HG03520 (cell line): ENCODE measurements around the gene SH2D3A.
"Not testable (repeated sequence)": the region's sequence is repeated elsewhere in the genome, so short reads cannot be mapped to it uniquely, and the experiment has no call there.

Source experiments
- ATAC-seq: cut with Tn5 transposase; IDR thresholded peaks from one replicate; pipeline ENCODE4 v1.9.1; 2021; ENCODE audit warnings: mild to moderate bottlenecking, moderate library complexity; ENCODE audit not compliant: unreplicated experiment

SH2D3A gene

DNA sequence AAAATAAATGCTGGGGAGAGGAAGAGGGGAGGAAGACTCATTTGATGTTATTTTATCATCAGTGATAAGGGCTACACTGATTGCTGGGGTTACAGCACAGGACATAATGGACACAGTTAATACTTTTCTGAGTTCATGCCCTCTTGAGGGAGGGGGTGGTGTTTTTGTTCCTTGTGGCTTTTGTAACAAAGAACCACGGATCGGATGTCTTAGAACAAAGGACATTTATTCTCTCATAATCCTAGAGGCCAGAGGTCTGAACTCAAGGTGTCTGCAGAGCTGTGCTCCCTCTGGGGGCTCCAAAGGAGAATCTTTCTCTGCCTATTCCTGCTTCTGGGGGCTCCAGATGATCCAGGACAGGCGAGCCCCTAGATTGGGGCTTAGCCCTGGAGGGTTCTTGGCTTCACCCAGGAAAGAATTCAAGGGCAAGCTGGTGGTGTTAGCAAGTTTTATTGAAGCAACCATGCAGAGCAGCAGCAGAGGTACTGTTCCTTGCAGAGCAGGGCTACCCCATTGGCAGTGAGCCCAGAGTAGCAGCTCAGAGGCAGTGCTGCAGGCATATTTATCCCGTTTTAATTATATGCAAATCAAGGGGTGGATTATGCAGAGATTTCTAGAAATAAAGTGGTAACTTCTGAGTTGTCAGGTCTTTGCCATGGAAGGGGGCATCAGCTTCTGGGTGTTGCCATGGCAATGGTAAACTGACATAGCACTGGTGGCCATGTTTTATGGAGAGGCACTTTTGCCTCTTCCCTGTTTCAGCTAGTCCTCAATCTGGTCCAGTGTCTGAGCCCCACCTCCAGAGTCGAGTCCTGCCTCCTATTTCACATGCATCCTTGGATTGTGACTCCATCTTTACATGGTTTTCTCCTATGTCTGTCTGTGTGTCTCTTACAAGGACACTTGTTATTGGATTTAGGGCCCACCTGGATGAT, 23.2 kb upstream of the SH2D3A start:
- no peak for ATAC-seq

DNA sequence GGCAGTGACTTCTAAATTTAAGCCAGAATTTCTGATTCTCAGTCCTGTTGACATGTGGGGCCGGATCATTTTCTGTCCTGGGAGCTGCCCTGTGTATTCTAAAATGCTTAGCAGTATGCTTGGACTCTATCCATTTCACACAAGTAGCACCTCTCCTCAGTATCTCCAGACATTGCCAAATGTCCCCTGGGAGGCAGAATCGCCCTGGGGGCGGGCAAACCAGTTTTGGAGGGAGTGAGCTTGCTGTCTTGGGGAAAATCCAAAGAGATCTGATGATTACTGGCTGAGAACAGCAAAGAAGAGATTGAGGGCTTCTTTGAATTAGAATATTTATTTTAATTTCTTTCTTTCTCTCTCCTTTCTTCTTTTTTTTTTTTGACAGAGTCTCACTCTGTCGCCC, 21.7 kb upstream of the SH2D3A start:
- no peak for ATAC-seq

DNA sequence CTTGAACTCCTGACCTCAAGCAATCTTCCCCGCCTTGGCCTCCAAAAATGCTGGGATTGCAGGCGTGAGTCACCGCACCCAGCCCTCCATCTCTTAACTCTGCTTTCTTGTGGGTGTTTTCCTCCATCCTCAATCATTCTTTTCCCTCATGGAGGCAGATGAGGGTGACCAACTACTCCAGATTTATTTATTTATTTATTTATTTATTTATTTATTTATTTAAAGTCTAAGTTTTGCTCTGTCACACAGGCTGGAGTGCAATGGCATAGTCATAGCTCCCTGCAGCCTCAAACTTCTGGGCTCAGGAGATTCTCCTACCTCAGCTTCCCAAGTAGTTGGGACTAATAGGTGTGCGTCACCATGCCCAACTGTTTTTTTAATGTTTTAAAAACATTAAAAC, 20.2 kb upstream of the SH2D3A start:
- no peak for ATAC-seq

DNA sequence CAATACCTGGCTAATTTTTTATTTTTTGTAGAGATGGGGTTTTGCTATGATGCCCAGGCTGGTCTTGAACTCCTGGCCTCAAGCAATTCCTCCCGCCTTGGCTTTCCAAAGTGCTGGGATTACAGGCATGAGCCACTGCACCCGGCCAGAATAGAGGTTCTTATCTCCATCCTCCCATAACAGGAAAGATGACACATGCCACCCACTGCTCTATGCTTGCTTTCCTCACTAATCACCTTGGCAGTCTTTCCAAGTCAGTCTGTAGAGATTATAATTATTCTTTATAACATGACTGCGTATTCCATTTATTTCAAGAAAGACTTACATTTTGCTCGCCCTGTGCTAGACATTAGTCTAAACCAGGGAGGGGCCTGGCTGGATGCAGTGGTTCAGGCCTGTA, 12.0 kb upstream of the SH2D3A start:
- no peak for ATAC-seq

DNA sequence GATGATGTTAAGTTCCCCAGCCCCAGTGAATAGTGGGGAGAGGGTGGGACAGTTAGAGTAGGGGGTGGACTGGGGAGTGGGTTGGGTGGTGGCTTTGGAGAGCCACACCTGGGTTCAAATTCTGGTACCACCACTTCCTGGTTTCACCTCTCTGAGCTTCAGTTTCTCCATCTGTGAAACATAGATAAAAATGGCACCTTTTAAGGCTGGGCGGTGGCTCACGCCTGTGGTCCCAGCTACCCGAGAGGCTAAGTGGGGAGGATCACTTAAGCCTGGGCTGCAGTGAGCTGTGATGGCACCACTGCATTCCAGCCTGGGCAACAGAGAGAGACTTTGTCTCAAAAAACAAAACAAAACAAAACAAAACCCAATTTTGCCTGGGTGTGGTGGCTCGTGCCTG, 11.2 kb upstream of the SH2D3A start:
- ATAC-seq, result no peak

DNA sequence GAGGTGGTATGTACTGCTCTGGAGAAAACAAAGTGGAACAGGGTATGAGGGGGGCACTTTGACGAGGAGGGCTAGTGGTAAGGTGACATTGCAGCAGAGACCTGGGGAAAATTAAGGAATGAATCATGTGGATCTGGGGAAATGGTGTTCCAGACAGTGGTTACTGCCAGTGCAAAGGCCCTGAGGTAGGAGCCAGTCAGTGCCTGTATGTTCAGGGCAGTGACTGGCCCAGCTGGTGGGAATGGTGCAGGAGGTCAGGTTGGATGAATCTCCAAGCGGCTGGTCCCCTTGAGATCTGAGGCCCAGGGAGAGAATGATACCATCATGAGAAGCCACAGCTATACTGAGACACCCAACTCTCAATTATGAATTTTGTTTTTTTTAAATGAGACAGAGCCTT, 10.2 kb upstream of the SH2D3A start:
- no peak for ATAC-seq

DNA sequence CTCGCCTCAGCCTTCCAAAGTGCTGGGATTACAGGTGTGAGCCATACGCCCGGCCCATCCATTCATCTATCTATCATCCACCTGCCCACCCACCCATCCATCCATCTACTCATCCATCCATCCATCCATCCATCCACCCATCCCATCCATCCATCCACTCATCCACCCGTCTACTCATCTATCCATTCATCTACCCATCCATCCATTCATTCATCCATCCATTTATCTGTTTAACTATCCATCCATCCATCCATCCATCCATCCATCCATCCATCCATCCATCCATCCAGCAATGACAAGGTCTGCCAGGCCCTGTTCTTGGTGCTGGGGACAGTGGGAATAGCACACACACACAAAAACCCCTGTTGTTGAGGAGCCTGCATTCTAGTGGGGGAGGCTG, 9.8 kb upstream of the SH2D3A start:
- ATAC-seq, result no peak

DNA sequence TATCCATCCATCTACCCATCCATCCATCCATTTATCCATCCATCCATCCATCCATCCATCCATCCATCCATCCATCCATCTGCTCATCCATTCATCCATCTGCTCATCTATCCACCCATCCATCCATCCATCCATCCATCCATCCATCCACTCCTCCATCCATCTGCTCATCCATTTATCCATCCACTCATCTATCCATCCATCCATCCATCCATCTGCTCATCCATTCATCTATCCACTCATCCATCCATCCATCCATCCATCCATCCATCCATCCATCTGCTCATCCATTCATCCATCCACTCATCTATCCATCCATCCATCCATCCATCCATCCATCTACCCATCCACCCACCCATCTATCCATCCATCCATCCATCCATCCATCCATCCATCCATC, 8.8 kb upstream of the SH2D3A start:
- not testable (repeated sequence) for ATAC-seq

DNA sequence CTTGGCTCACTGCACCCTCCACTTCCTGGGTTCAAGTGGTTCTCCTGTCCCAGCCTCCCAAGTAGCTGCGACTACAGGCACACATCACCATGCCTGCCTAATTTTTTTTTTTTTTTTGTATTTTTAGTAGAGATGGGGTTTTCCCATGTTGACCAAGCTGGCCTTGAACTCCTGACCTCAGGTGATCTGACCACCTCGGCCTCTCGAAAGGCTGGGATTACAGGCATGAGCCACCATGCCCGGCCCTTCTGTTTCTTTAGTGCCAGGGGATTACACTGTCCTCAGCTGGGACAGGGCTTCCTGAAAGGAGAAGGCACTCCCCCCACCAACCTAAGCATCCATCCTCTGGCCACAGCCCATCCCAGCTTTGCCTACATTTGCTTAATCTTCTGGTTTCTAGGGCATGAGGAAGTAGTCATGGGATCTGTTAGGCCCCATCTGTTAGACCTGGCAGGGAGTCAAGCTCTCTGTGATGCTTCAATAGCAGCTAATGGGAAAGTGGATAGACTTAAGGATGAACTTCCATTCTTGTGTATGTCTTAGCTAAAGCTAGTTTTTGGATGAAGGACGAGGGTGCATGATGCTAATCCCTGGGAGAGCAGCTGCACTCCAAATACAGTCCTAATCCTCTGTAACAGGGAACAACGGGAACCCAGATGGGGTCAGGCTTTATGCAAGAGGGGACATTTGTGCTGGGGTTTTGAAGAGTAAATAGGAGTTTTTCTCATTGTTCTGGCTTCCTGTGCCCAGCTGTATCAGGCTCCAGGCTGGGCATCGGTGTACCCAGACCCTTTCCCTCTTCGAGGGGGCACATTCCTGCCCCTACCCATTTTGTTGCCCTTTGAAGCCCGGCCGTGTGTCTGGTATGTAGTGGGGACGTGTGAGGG, 7.8 kb upstream of the SH2D3A start:
- ATAC-seq, result no peak

DNA sequence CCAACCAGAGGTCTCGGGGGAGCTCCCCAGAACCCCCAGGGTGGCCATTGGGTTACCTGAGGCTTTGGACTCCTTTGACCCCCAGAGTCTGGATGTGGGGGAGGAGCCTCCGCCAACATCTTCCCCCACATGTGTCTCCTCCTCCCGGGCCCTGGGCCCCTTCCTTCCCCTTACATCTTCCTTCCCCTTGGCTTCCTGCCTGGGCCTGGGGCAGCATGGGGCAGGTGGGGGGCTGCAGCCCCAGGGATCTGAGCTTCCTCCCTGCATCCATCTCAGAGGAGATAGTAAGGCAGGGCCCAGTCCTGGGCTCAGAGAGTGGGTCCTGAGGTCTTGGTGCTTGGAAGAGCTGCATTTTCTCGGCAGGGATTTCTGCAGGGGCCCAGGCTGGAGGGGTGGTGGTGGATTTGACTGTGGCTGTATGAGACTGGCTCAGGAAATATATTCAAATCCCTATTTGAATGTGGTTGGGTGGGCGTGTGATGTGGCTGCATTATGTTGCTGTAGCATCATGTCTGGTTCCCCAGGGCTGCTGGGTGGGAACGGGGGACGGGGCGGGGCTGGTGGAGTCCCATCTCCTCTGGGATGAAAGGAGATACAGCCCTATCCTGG, 6.2 kb upstream of the SH2D3A start:
- ATAC-seq, result no peak

DNA sequence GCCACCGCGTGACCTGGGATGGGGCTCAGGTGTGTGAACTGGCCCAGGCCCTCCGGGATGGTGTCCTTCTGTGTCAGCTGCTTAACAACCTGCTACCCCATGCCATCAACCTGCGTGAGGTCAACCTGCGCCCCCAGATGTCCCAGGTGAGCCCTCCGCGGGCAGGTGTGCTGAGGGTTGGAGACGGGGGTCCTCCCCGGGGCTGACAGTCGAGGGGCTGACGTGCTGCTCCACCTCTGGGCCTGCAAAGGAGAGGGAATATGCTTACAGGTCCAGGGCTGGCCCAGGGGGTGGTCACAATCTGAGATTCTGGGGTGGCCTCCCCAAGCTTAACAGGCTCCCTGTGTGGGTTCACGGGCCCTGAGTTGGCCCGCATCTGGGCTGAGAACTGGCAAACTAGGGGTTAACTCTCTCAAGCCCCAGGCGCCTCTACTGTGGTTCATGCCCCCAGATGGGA, 5.7 kb upstream of the SH2D3A start:
- no peak for ATAC-seq

DNA sequence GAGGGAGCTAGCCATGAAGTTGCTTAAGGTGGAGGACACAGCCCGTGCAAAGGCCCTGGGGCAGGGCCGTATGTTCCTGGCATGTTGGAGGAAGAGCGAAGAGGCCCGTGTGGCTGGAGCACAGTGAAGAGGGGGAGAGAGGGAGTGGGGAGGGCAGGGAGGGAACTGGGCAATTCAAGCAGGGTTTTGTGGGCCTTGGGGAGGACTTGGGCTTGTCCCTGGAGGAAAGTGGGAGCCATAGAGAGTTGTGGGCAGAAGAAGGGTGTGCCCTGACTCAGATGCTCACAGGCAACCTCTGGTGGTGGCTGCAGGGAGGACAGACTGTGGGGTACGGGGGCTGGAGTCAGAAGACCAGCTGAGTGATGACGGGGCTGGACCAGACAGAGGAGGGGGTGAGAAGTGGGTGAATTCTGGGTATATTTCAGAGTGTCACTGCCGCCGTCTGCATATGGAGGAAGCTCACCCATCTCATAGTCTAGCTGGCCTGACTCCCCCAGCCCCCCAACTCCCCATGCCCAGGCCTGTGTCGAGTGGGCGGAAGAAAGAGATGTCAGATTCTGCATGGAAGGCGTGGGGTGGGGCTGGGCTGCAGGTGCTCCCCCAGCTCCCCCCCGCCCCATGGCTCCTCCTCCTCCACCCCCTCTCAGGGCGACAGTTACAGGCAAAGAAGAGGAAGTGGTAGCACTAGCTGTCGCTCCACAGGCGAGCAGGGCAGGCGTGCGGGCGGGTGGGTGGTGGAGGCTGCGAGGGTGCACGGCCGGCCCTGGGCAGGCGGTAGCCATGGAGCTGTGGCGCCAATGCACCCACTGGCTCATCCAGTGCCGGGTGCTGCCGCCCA, 5.0 kb upstream of the SH2D3A start, which contains the start of gene VAV1:
Gene VAV1, plus strand, starts transcription at position 681 of the 838 bp plus-strand sequence. Its CDS starts 100 bp downstream, at position 781.
- peak; percentile 32 for ATAC-seq

DNA sequence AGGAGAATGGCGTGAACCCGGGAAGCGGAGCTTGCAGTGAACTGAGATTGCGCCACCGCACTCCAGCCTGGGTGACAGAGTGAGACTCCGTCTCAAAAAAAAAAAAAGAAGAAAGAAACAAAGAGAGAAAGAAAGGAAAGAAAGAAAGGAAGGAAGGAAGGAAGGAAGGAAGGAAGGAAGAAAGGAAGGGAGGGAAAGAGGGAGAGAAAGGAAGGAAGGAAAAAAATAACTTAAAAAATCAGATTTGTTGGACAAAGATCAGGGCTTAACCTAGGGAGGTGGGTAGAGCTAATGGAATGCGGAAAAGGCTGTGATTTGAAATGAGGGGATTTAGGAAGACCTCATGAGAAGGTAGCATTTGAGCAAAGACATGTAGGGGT, 4.4 kb upstream of the SH2D3A start:
- ATAC-seq, result not testable (repeated sequence)

DNA sequence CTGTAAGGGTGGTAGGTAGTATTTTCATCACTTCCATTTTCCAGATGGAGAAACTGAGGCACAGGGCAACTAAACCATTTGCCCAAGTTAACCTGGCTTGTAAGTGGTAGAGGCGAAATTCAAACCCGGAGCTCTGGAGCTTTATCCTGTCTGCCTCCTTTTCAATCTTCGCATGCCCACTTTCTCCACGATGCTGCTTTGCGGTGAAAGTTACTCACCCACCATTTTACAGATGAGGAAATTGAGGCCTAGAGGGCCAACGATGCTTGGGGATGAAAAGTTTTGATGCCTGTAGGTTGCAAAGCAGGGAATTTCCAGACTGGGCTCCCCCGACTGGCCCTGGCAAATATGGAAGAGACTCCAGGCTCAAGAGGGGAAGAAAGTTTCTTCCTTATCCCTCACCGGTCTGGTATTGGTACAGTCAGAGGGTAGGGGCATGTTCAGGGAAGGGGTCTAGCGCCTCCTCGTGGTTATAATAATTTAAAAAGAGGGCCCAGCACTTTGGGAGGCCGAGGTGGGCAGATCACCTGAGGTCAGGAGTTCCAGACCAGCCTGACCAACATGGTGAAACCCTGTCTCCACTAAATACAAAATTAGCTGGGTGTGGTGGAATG, 1.9 kb upstream of the SH2D3A start:
- ATAC-seq, result no peak

DNA sequence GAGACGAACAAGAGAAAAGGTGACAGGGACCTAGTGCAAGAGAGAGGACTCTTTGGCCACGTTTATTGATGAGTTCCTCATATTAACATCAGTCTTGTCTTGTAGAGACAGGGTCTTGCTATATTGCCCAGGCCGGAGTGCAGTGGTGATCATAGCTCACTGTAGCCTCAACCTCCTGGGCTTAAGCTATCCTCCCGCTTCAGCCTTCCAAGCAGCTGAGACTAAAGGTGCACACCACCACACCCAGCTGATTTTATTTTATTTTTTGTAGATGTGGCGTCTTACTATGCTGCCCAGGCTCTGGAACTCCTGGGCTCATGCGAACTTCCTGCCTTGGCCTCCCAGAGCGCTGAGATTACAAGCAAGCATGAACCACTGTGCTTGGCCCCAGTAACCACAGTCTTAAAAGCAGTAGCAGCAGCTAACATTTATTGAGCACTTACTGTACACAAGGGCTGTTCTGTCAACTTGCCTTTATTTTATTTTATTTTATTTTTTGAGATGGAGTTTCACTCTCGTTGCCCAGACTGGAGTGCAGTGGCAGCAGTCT, 1.1 kb upstream of the SH2D3A start:
- ATAC-seq, result no peak

DNA sequence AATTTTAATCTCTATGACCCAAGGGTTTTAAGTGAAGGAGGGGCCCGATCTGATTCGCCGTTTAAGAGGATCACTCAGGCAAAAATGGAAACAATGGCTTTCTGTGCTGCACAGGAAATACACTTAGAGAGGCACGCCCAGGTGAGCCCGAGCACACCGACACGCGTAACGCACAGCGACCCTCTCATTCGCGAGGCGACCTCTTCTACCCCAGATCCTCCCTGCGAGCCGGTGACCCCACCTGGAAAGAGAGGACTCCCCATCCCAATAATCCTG, 216 bp downstream of the SH2D3A start:
- ATAC-seq, result no peak

DNA sequence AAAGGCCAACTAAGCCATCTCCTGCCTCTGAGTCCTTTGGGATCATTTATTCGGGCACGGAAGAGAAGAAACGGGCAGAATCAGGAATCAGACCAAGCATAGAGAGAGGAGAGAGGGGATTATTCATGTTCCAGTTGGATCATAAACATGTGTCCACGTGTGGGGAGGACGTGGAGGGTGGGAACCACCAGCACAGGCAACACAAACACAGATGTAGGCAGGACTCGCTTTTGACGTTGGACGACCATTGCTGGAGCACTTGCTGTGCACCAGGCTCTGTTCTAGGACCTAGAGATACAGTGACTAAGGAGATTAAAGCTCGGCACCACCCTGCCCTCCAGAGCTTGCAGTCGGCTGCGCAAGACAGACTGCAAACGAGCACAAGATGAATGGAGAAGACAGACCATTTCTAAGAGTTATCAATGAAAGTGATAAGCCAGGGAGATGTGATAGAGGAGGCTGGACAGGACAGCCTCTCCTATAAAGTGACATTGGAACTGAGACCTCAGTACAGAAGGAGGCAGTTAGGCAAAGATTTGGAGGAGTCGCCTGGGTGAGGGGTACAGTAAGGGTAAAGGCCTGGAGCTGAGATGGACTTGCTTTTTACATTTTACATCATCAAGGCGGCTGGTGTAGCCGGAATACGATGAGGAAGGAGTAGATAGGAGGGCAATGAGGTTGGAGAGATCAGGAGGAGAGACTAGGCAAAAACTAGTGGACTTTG, 716 bp downstream of the SH2D3A start:
- no peak for ATAC-seq

DNA sequence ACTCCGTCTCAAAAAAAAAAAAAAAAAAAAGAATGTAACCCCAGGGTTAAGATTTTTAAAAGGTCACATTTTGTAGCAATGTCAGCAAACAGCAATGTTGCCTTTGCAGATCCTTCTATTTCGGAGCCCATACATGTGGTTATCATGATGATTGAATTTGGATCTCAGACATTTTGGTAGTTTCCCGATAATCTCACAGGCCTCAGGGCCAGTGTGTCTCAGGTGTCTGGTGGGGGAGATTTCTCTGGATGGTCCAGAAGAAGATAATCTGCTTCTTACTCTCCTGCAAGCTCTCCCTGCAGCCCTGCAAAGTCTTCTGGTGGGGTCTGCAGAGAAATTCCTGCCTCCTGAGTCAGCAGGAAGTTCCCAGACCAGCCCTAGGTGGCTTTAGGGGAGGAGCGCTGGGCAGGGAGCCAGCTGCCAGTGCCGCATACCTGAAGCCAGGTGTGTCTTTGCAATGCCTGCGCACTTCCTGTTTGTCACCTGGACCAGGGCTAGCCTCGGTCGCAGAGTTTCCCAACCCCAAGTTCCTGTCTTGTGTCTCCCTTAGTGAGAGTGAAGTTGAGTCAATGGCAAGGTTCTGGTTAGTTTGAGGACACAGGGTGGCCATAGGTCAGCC, 1.4 kb downstream of the SH2D3A start:
- no peak for ATAC-seq
